Spleen (tissue), 11 donors: ENCODE results near the gene PCDHGA2. TPM values are rescaled to one million over a fixed set of nuclear protein-coding genes. Genes with fewer than 3 reads are reported as not detected.

Experiments
- DNase-seq: peaks from one replicate; pipeline ENCODE4 v3.0.0-alpha.2; 2020
- H3K27ac ChIP-seq, 8 donors: fragments of 200-600 bp; sonication (generic) in 7 of 8; 1 replicate in 4 of 8; 2 replicates in 4 of 8; pipeline versions ENCODE4 v1.5.0 to v1.8.0; 2016 to 2021; ENCODE audit warnings: inconsistent platforms in 4 of 8, mild to moderate bottlenecking in 4 of 8, moderate library complexity in 1 of 8
- H3K27me3 ChIP-seq, 7 donors: fragments of 200-600 bp; sonication (generic) in 6 of 7; replicated peaks in 1 of 7; 1 replicate in 4 of 7; 2 replicates in 3 of 7; pipeline versions ENCODE4 v1.5.0 to v1.8.0; 2016 to 2021; ENCODE audit warnings: inconsistent platforms in 3 of 7, mild to moderate bottlenecking in 1 of 7
- H3K36me3 ChIP-seq, 6 donors: fragments of 200-600 bp; sonication (generic) in 5 of 6; 1 replicate in 4 of 6; 2 replicates in 2 of 6; pipeline versions ENCODE4 v1.5.0 to v1.8.0; 2016 to 2021; ENCODE audit warnings: inconsistent platforms in 2 of 6
- H3K4me1 ChIP-seq, 6 donors: fragments of 200-600 bp; sonication (generic) in 5 of 6; 1 replicate in 3 of 6; 2 replicates in 3 of 6; pipeline versions ENCODE4 v1.5.0 to v1.8.0; 2016 to 2021; ENCODE audit warnings: inconsistent platforms in 3 of 6
- H3K4me3 ChIP-seq, 8 donors: fragments of 200-600 bp; sonication (generic) in 7 of 8; 1 replicate in 4 of 8; 2 replicates in 4 of 8; pipeline versions ENCODE4 v1.5.0 to v1.8.0; 2016 to 2021; ENCODE audit warnings: inconsistent platforms in 4 of 8, mild to moderate bottlenecking in 4 of 8, moderate library complexity in 2 of 8
- H3K9me3 ChIP-seq, 8 donors: fragments of 200-600 bp; sonication (generic) in 7 of 8; 1 replicate in 4 of 8; 2 replicates in 4 of 8; pipeline versions ENCODE4 v1.5.0 to v1.8.0; 2016 to 2021; ENCODE audit warnings: inconsistent platforms in 4 of 8
- POLR2A ChIP-seq, 3 donors: fragments of 450-650 bp; IDR thresholded peaks; one replicate each; pipeline ENCODE4 v1.5.1; 2017; ENCODE audit warnings: antibody characterized with exemption in 3 of 3, mild to moderate bottlenecking in 1 of 3
- POLR2AphosphoS5 ChIP-seq, 3 donors: sonication (generic); formaldehyde crosslinking; IDR thresholded peaks; one replicate each; pipeline ENCODE4 v1.5.1; 2017; ENCODE audit warnings: antibody characterized with exemption in 3 of 3
- whole genome bisulfite sequencing, 5 donors: extraction: QIAGEN DNeasy Blood & Tissue Kit in 3 of 5; methylation state at CpG; one replicate each; pipeline versions ENCODE4 v1.1.5 to v1.1.7; 2013 to 2018; 5-methylcytosine and 5-hydroxymethylcytosine counted together
- intact Hi-C: fragments of 100-400 bp; cut with DNase I; formaldehyde crosslinking; loops from one replicate; pipeline ENCODE4 v1.15.0; 2023; ENCODE audit warnings: low total_unique reads
- polyA plus RNA-seq, 3 donors: library from polyadenylated mRNA; stranded (reverse); fragments of 200-250 nt; gene quantifications; one replicate each; pipeline ENCODE4 v1.2.1, GENCODE V29; 2013
- total RNA-seq, 7 donors: library from RNA; depleted of rRNA in 3 of 7; stranded (reverse); fragments of >200 nt in 3 of 7; fragmentation: NEBNext Ultra II Directional in 4 of 7; extraction: Animal tissue kit (Norgen Biotek cat#: 25700) in 4 of 7; gene quantifications; one replicate each; pipeline versions ENCODE4 v1.1.0 to v1.2.1, GENCODE V29; 2016 to 2021
- TF ChIP-seq, protein P1 (sequence below), 11 experiments: fragments of 200-600 bp in 7 of 11; fragments of 450-650 bp in 4 of 11; sonication (generic) in 4 of 11; IDR thresholded peaks in 8 of 11; conservative IDR thresholded peaks in 3 of 11; 1 replicate in 7 of 11; 2 replicates in 4 of 11; pipeline versions ENCODE4 v1.4.0 to v1.8.0; 2016 to 2021; ENCODE audit warnings: antibody characterized with exemption in 11 of 11, inconsistent platforms in 4 of 11, mild to moderate bottlenecking in 1 of 11
- donor health status: healthy with polysubstance abuse.
- donor health status: DM: no; HTN: no; CAD: no; lungs with moderate emphysema.
- donor health status: DM: no; HTN: no; CAD: no.
- donor health status: Bipolar disorder and iron deficiency.
- donor health status: healthy.
- donor health status: DM: no; HTN: no; CAD: no.
- donor health status: DM: yes; HTN: yes; CAD: no.

The PCDHGA2 gene
- total and polyA plus RNA-seq, 10 donors, result 0.04 to 3.9 (median 1.4) TPM

DNA sequence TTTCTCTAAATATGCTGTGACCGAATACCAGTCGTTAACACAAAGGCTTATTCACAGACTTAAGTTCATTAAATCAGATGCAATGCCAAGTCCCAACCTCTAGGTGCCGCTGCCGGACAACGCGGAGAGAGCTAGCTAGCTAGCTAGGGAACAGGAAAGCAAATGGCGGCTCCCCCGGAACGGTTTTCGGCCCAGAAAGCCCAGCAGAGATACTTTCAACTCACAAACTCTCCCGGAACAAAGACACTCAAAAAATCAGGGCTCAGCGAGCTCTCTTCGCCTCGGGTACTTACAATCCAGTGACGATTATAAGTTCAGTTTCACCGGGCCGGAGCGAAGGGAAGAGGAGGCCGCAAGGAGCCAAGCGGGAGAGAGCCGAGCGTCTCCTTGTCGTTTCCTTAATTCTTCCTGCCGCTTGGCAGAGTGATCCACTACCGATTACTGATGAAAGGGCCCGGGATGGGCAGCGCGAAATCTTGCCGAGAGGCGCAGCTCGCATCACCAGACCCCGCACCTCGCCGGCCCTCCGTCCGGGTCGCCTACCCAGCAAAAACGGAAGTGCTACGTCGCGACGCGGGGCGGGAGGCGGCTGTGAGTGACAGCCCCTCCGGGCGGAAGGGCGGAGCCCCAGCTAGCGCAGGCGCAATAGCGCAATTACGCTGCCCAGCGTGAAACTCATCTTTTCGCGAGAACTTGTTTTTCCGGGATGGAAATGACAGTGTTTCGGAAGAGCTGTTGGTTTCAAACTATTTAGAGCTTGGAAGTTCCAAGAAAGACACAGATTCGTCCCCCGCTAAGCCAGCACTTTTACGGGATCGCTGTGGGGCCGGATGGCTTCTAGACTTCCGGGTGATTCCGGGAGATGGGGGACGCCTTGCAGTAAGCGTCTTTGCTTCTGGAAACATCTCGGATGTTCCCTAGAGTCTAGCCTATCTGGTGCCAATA lies 18.1 kb upstream of the PCDHGA2 start, which contains the start of gene TAF7:
TSS of gene TAF7 (minus strand) at position 560 of the 945 bp plus-strand sequence. CDS start 740 bp downstream, outside the sequence.
- Histone ChIP-seq H3K9me3 (peaks cover 37 to 94% (median 92%) of the 10 kb centered on the region in 8 donors), H3K36me3 (peaks cover 9 to 45% (median 38%) of the 10 kb centered on the region in 6 donors), H3K4me1 (peaks cover 4 to 22% (median 11%) of the 10 kb centered on the region in 6 donors), H3K27ac (peak within 1 kb of the TSS; percentile 91 to 98 (median 96)), H3K27me3 (no peaks in the 10 kb centered on the region), H3K4me3 (peak within 1 kb of the TSS; percentile 49 to 82 (median 66))
- peak; percentile 71 to 80 (median 73) for TF ChIP-seq POLR2A (IDR thresholded peaks at IDR 0.05)
- peak; percentile 98 to 99 (median 99) for TF ChIP-seq POLR2AphosphoS5 (IDR thresholded peaks at IDR 0.05)
- TF ChIP-seq, protein P1, sequence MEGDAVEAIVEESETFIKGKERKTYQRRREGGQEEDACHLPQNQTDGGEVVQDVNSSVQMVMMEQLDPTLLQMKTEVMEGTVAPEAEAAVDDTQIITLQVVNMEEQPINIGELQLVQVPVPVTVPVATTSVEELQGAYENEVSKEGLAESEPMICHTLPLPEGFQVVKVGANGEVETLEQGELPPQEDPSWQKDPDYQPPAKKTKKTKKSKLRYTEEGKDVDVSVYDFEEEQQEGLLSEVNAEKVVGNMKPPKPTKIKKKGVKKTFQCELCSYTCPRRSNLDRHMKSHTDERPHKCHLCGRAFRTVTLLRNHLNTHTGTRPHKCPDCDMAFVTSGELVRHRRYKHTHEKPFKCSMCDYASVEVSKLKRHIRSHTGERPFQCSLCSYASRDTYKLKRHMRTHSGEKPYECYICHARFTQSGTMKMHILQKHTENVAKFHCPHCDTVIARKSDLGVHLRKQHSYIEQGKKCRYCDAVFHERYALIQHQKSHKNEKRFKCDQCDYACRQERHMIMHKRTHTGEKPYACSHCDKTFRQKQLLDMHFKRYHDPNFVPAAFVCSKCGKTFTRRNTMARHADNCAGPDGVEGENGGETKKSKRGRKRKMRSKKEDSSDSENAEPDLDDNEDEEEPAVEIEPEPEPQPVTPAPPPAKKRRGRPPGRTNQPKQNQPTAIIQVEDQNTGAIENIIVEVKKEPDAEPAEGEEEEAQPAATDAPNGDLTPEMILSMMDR (IDR thresholded peaks at IDR 0.05 in 8 of 11, conservative IDR thresholded peaks at IDR 0.05 in 3 of 11), result peak; percentile 58 to 88 (median 79)
- WGBS, 5 donors, result 1 to 3% (median 2%) methylated on average over 46 to 67 of the region's 67 CpGs
- intact Hi-C loops, result no loop called here
- peak; percentile 97 for DNase-seq

DNA sequence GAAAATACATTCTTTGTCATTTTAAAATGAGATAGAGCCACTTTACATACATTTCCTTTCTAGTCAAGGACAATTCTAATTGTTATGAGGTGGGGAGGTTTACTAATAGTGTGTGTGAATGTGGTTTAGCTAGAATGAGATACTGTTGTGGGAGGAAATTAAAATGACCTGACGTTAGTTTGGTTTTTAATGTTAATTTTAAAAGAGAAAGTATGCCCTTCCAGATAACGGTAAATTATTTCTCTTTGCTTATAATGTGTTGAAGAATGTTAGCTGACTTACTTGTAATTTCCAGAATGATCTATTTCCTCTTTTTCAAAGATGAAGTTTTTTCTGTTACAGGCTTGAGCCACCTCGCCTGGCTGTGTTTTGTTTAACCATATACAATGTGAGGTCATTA lies 16.3 kb upstream of the PCDHGA2 start:
- peaks cover 30 to 94% (median 85%) of the 10 kb centered on the region in 8 donors for H3K9me3 ChIP-seq
- TF ChIP-seq POLR2AphosphoS5 (IDR thresholded peaks at IDR 0.05) (no peak), POLR2A (IDR thresholded peaks at IDR 0.05) (no peak)
- TF ChIP-seq, protein P1 (IDR thresholded peaks at IDR 0.05 in 8 of 11, conservative IDR thresholded peaks at IDR 0.05 in 3 of 11), result no peak
- 71 to 82% (median 75%) methylated on average over 3 of the region's 3 CpGs for WGBS, 5 donors
- intact Hi-C loops, result no loop called here
- H3K27ac ChIP-seq, result no peak overlapping the region
- DNase-seq, result no peak
- no peak overlapping the region for H3K4me3 ChIP-seq
- H3K4me1 ChIP-seq, result peaks cover 4 to 22% (median 11%) of the 10 kb centered on the region in 6 donors
- H3K36me3 ChIP-seq, result peaks cover 9 to 28% (median 26%) of the 10 kb centered on the region in 6 donors
- H3K27me3 ChIP-seq, result peaks cover 0 to 13% (median 0%) of the 10 kb centered on the region in 7 donors

DNA sequence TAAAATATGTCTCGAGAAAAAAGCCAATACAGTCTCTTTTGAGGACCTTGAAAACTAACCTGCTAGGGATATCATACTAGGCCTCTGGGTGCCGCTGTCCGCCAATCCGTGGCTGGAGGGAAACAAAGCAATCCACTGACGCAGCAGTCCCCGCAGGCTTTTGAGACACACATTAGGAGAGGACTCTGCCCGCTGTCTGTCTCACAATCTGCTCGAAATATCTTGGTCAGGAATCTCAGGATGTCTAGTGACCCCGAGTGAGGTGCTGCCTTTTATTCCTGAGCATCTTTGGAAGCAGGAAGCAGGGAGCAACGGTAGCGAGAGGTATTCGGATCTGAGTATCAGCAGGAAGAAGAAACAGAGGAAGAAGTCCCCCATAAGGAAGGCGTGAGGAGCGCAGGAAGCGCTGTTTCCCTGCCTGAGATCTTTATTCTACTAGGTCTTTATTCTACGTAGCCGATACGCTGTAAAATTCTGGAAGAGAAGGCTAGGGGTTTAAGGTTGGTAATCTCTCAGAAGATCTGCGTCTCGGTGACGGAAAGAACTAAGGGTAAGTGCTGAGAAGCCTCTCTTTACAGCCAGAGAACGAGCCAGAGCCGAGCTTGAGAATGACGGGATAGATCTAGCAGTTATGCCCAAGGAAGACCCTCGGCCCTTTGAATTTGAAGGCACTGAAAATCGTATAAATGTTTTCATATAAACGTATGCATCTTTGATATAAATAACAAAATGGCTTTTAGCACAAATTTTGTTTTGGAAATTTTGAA lies 12.3 kb upstream of the PCDHGA2 start:
- peaks cover 4 to 100% (median 91%) of the 10 kb centered on the region in 8 donors for H3K9me3 ChIP-seq
- TF ChIP-seq POLR2A (IDR thresholded peaks at IDR 0.05) (no peak), POLR2AphosphoS5 (IDR thresholded peaks at IDR 0.05) (no peak)
- TF ChIP-seq, protein P1 (IDR thresholded peaks at IDR 0.05 in 8 of 11, conservative IDR thresholded peaks at IDR 0.05 in 3 of 11), result peak in 7 of 11 experiments; percentile 11 to 51 (median 43)
- H3K36me3 ChIP-seq, result no peaks in the 10 kb centered on the region
- DNase-seq, result peak; percentile 84
- peak overlapping the region in 4 of 8 donors; percentile 7 to 59 (median 26) for H3K4me3 ChIP-seq
- H3K27ac ChIP-seq, result peak overlapping the region in 3 of 8 donors; percentile 45 to 59 (median 49)
- WGBS, 5 donors, result 11 to 16% (median 15%) methylated on average over 27 of the region's 27 CpGs
- intact Hi-C loops, result no loop called here
- peaks cover 0 to 3% (median under 1%) of the 10 kb centered on the region in 6 donors for H3K4me1 ChIP-seq
- H3K27me3 ChIP-seq, result peaks cover 0 to 48% (median 10%) of the 10 kb centered on the region in 7 donors
